Measurements from ENCODE around the gene TLE2. TPM values are rescaled to one million over a fixed set of nuclear protein-coding genes. Genes with fewer than 3 reads are reported as not detected.

TLE2 gene
- polyA plus RNA-seq, 3 donors: not detected

GRCh38 chr19:3036119-3036976 lies 7.3 kb upstream of the TLE2 start:
- peaks cover 0 to 3% (median 3%) of the 10 kb centered on the region in 7 donors for H3K9me3 Mint-ChIP-seq

More at GRCh38 chr19:3036119-3036976, 7.3 kb upstream of the TLE2 start:
- TF ChIP-seq, protein P1, sequence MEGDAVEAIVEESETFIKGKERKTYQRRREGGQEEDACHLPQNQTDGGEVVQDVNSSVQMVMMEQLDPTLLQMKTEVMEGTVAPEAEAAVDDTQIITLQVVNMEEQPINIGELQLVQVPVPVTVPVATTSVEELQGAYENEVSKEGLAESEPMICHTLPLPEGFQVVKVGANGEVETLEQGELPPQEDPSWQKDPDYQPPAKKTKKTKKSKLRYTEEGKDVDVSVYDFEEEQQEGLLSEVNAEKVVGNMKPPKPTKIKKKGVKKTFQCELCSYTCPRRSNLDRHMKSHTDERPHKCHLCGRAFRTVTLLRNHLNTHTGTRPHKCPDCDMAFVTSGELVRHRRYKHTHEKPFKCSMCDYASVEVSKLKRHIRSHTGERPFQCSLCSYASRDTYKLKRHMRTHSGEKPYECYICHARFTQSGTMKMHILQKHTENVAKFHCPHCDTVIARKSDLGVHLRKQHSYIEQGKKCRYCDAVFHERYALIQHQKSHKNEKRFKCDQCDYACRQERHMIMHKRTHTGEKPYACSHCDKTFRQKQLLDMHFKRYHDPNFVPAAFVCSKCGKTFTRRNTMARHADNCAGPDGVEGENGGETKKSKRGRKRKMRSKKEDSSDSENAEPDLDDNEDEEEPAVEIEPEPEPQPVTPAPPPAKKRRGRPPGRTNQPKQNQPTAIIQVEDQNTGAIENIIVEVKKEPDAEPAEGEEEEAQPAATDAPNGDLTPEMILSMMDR (IDR thresholded peaks at IDR 0.05): no peak
- no peaks in the 10 kb centered on the region for H3K36me3 ChIP-seq (replicated peaks in 1 of 2; ENCODE audit: control insufficient read depth in 1 of 2, insufficient read depth in 2 of 2, low read length in 2 of 2)
- H3K9me3 ChIP-seq (replicated peaks in 1 of 2; ENCODE audit: control insufficient read depth in 1 of 2, insufficient read depth in 1 of 2, low read length in 2 of 2): peaks cover 0 to 4% of the 10 kb centered on the region in 2 donors
- no peaks in the 10 kb centered on the region for H4K20me1 ChIP-seq (ENCODE audit: insufficient read depth, low read length)
- peaks cover 29 to 59% (median 54%) of the 10 kb centered on the region in 3 donors for H3K27me3 Mint-ChIP-seq (ENCODE audit: low read depth in 3 of 3)
- peak overlapping the region; percentile 58 for H3K9ac ChIP-seq (ENCODE audit: insufficient read depth, low read length, poor library complexity, severe bottlenecking)
- H3K4me3 ChIP-seq (replicated peaks in 1 of 3; ENCODE audit: low read depth in 2 of 3, low read length in 3 of 3): peak overlapping the region; percentile 53 to 80 (median 63)
- whole genome bisulfite sequencing (ENCODE audit: insufficient coverage): 1% methylated on average over 44 of the region's 44 CpGs
- H3K4me2 ChIP-seq (replicated peaks; ENCODE audit: extremely low read depth, low read length, poor library complexity, severe bottlenecking): peak overlapping the region; percentile 99
- H3K4me1 Mint-ChIP-seq: peaks cover 15% of the 10 kb centered on the region
- peaks cover 0 to 29% of the 10 kb centered on the region in 2 donors for H3K27me3 ChIP-seq (ENCODE audit: control insufficient read depth in 2 of 2, insufficient read depth in 2 of 2, low read length in 2 of 2)
- peak overlapping the region; percentile 92 to 98 (median 95) for H3K27ac Mint-ChIP-seq
- H3K36me3 Mint-ChIP-seq: no peaks in the 10 kb centered on the region
- H3K4me3 Mint-ChIP-seq: peak overlapping the region; percentile 88 to 95
- H3K27ac ChIP-seq (ENCODE audit: low read depth in 1 of 2, low read length in 2 of 2): peak overlapping the region; percentile 83
- peak; percentile 78 to 81 (median 79) for DNase-seq
- intact Hi-C loops (cut with micrococcal nuclease): loop anchor here (5.0 to 10.0 kb wide), 3 partner anchors 59 to 194 kb away; partner anchors contain the start of genes TLE6 (in 2 of the 2) and ZNF555 (in 1 of the 2)
- no peaks in the 10 kb centered on the region for H3K79me2 ChIP-seq (ENCODE audit: insufficient read depth, low read length)
- H3K4me1 ChIP-seq (ENCODE audit: control insufficient read depth in 1 of 2, insufficient read depth in 2 of 2, low read length in 2 of 2): peaks cover 18 to 25% of the 10 kb centered on the region in 2 donors
- H2AFZ ChIP-seq (ENCODE audit: insufficient read depth, low read depth, low read length, poor library complexity, severe bottlenecking): peak overlapping the region; percentile 89

Data from CD14-positive monocyte (primary cell).